GM21576 (cell line): ENCODE measurements around the gene PCBP4.

Experiments
- ATAC-seq: cut with Tn5 transposase; IDR thresholded peaks from one replicate; pipeline ENCODE4 v1.9.1; 2021; ENCODE audit warnings: mild to moderate bottlenecking, moderate library complexity; ENCODE audit not compliant: unreplicated experiment

The PCBP4 gene

GRCh38 chr3:51967384-51968169, at the start of gene PCBP4:
Gene PCBP4 (minus strand): TSS chr3:51967454. CDS start chr3:51961240, 6,214 bp downstream.
- peak; percentile 32 for ATAC-seq

- no peak for ATAC-seq
These were observed 48.4 kb upstream of the PCBP4 start for GRCh38 chr3:52015438-52016228.

- ATAC-seq, result no peak
These were observed 47.4 kb upstream of the PCBP4 start for GRCh38 chr3:52014613-52015012.

GRCh38 chr3:52013802-52014598, 46.7 kb upstream of the PCBP4 start:
- no peak for ATAC-seq

GRCh38 chr3:52012699-52013098, 45.4 kb upstream of the PCBP4 start:
- no peak for ATAC-seq

GRCh38 chr3:52010431-52010830, 43.2 kb upstream of the PCBP4 start:
- ATAC-seq, result no peak

- ATAC-seq, result no peak
These were observed 40.0 kb upstream of the PCBP4 start for GRCh38 chr3:52007291-52007690.

GRCh38 chr3:52006820-52007133, 39.5 kb upstream of the PCBP4 start:
- ATAC-seq, result no peak

GRCh38 chr3:52006017-52006819, 39.0 kb upstream of the PCBP4 start:
- ATAC-seq, result no peak

GRCh38 chr3:52005571-52005986, 38.3 kb upstream of the PCBP4 start:
- no peak for ATAC-seq

- no peak for ATAC-seq
These were observed 37.7 kb upstream of the PCBP4 start for GRCh38 chr3:52004906-52005395.

- ATAC-seq, result no peak
These were observed 37.0 kb upstream of the PCBP4 start for GRCh38 chr3:52004163-52004787.

- no peak for ATAC-seq
These were observed 35.5 kb upstream of the PCBP4 start for GRCh38 chr3:52002748-52003147.

GRCh38 chr3:52001443-52001974, 34.3 kb upstream of the PCBP4 start:
- peak; percentile 77 for ATAC-seq

- ATAC-seq, result no peak
These were observed 32.6 kb upstream of the PCBP4 start for GRCh38 chr3:51999846-52000245.

GRCh38 chr3:51998774-51999173, 31.5 kb upstream of the PCBP4 start:
- ATAC-seq, result no peak

- ATAC-seq, result no peak
These were observed 30.8 kb upstream of the PCBP4 start for GRCh38 chr3:51997935-51998596.

GRCh38 chr3:51997172-51997571, 29.9 kb upstream of the PCBP4 start:
- ATAC-seq, result no peak
